Gastroesophageal sphincter (tissue), 3 donors: ENCODE measurements around the gene MRPS25.

ENCODE experiments used
- CTCF ChIP-seq, 4 experiments: fragments of 200-600 bp in 2 of 4; fragments of 450-650 bp in 2 of 4; sonication (generic) in 1 of 4; IDR thresholded peaks; one replicate each; pipeline ENCODE4 v1.5.1; 2017 to 2019; ENCODE audit warnings: antibody characterized with exemption in 4 of 4, mild to moderate bottlenecking in 2 of 4, moderate library complexity in 2 of 4
- EP300 ChIP-seq: sonication (generic); formaldehyde crosslinking; IDR thresholded peaks from one replicate; pipeline ENCODE4 v1.6.1; 2017; ENCODE audit warnings: antibody characterized with exemption, mild to moderate bottlenecking
- POLR2A ChIP-seq, 2 donors: fragments of 450-650 bp; IDR thresholded peaks; one replicate each; pipeline ENCODE4 v1.6.1; 2017; ENCODE audit warnings: antibody characterized with exemption in 2 of 2, mild to moderate bottlenecking in 2 of 2, moderate library complexity in 1 of 2

- TF ChIP-seq CTCF (IDR thresholded peaks at IDR 0.05) (no peak), EP300 (peak; percentile 59), POLR2A (IDR thresholded peaks at IDR 0.05) (no peak)
Measured at GRCh38 chr3:15102256-15102655, 37.1 kb upstream of the MRPS25 start.
